ENCODE data around the gene DOCK11.

DNA sequence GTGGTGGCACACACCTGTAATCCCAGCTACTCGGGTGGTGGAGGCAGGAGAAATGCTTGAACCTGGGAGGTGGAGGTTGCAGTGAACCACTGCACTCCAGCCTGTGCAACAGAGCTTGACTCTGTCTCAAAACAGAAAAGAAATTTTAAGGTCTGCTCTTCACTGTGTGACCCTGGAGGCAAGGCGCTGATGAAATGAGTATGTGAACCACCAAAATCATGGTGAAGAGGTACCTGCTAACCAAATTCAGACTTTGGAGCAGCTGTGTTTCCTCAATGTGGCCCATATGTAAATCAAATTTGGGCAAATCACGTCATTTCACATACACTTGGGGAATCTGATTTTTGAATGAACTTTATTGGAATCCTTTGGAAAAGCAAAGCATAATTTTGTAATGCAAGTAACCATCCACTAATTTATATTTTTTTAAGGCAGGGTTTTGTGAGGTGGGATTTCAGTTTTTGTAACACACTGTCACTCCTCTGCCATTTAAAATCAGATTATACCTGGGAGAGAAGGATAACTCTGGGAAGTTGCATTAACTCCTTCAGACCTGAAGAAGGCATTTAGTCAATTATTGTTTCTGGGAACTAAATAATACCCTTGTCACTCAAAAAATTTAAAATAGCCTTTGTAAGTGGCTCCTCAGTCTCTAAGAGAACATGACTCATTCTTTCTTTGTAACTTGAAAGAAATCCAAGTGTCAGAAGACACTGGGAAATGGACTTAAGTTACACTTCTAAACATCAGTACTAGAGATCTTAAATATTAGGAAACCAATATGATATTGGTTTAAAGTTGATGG, 24.0 kb downstream of the DOCK11 start:
- TF ChIP-seq EZH2 (IDR thresholded peaks at IDR 0.05; ENCODE audit: insufficient read depth, poor library complexity, severe bottlenecking): no peak
- TF ChIP-seq EZH2phosphoT487 (IDR thresholded peaks at IDR 0.05; ENCODE audit: insufficient read depth, low read depth): no peak
